Astrocyte (in vitro differentiated cells and primary cell): ENCODE measurements around the gene BFAR. TPM values are rescaled to one million over a fixed set of nuclear protein-coding genes. Genes with fewer than 3 reads are reported as not detected.

Experiments
- DNase-seq: peaks from one replicate; pipeline ENCODE4 v3.0.0-alpha.2; 2010; ENCODE audit warnings: low read depth
- FAIRE-seq: peaks from 2 replicates; lab custom pipeline; 2011; peaks lifted over from hg19 to GRCh38; lab: Jason Lieb, UNC
- H2AFZ ChIP-seq: 2 replicates; pipeline ENCODE4 v1.6.0; 2012; ENCODE audit warnings: low read depth, low read length, inconsistent platforms
- H3K27ac ChIP-seq: 2 replicates; pipeline ENCODE4 v1.5.1; 2011; ENCODE audit warnings: low read depth, low read length, inconsistent platforms
- H3K27me3 ChIP-seq: 2 replicates; pipeline ENCODE4 v1.6.0; 2011; ENCODE audit warnings: low read length, inconsistent platforms; ENCODE audit not compliant: insufficient read depth
- H3K36me3 ChIP-seq: 2 replicates; pipeline ENCODE4 v1.5.1; 2011; ENCODE audit warnings: low read length, inconsistent platforms; ENCODE audit not compliant: insufficient read depth
- H3K4me1 ChIP-seq: 2 replicates; pipeline ENCODE4 v1.5.1; 2011; ENCODE audit warnings: low read length, inconsistent platforms; ENCODE audit not compliant: insufficient read depth
- H3K4me2 ChIP-seq: 2 replicates; pipeline ENCODE4 v1.6.0; 2012; ENCODE audit warnings: low read length, inconsistent platforms
- H3K4me3 ChIP-seq: 2 replicates; pipeline ENCODE4 v1.5.1; 2011; ENCODE audit warnings: low read depth, mild to moderate bottlenecking, low read length, inconsistent platforms; ENCODE audit not compliant: insufficient read depth
- H3K79me2 ChIP-seq: 2 replicates; pipeline ENCODE4 v1.6.0; 2012; ENCODE audit warnings: mild to moderate bottlenecking, low read length, inconsistent platforms; ENCODE audit not compliant: insufficient read depth
- H3K9ac ChIP-seq: 2 replicates; pipeline ENCODE4 v1.6.0; 2012; ENCODE audit warnings: mild to moderate bottlenecking, low read length, inconsistent platforms
- H3K9me3 ChIP-seq: 2 replicates; pipeline ENCODE4 v1.5.1; 2012; ENCODE audit warnings: low read depth, mild to moderate bottlenecking, low read length, inconsistent platforms; ENCODE audit not compliant: insufficient read depth
- H4K20me1 ChIP-seq: 2 replicates; pipeline ENCODE4 v1.6.0; 2012; ENCODE audit warnings: low read length, inconsistent platforms; ENCODE audit not compliant: insufficient read depth
- H3K27ac Mint-ChIP-seq: one replicate; pipeline ENCODE4 v1.8.0; 2021; ENCODE audit warnings: mild to moderate bottlenecking, mixed read lengths; ENCODE audit not compliant: unreplicated experiment
- H3K27me3 Mint-ChIP-seq: one replicate; pipeline ENCODE4 v1.8.0; 2021; ENCODE audit warnings: low read depth, mixed read lengths; ENCODE audit not compliant: unreplicated experiment
- H3K36me3 Mint-ChIP-seq: one replicate; pipeline ENCODE4 v1.8.0; 2021; ENCODE audit warnings: low read depth, mixed read lengths; ENCODE audit not compliant: unreplicated experiment
- H3K4me1 Mint-ChIP-seq: one replicate; pipeline ENCODE4 v1.8.0; 2021; ENCODE audit warnings: low read depth, mixed read lengths; ENCODE audit not compliant: unreplicated experiment
- H3K4me3 Mint-ChIP-seq: one replicate; pipeline ENCODE4 v1.8.0; 2021; ENCODE audit warnings: mild to moderate bottlenecking, moderate library complexity, mixed read lengths; ENCODE audit not compliant: unreplicated experiment
- H3K9me3 Mint-ChIP-seq: one replicate; pipeline ENCODE4 v1.8.0; 2021; ENCODE audit warnings: mild to moderate bottlenecking, mixed read lengths; ENCODE audit not compliant: unreplicated experiment
- EZH2 ChIP-seq: IDR thresholded peaks from 2 replicates; pipeline ENCODE4 v1.6.1; 2012; ENCODE audit warnings: mild to moderate bottlenecking, low read length, inconsistent platforms; ENCODE audit not compliant: insufficient read depth
- total RNA-seq: library from RNA; stranded (reverse); gene quantifications from 2 replicates; pipeline ENCODE4 v1.2.1, GENCODE V29; 2021
- TF ChIP-seq, protein P1 (sequence below): IDR thresholded peaks from 2 replicates; pipeline ENCODE4 v1.5.1; 2011; ENCODE audit warnings: low read depth, mild to moderate bottlenecking, inconsistent platforms, low read length, moderate library complexity; ENCODE audit not compliant: insufficient read depth

BFAR gene
- total RNA-seq, 1 donor from 2014 or later: 93.7 TPM

DNA sequence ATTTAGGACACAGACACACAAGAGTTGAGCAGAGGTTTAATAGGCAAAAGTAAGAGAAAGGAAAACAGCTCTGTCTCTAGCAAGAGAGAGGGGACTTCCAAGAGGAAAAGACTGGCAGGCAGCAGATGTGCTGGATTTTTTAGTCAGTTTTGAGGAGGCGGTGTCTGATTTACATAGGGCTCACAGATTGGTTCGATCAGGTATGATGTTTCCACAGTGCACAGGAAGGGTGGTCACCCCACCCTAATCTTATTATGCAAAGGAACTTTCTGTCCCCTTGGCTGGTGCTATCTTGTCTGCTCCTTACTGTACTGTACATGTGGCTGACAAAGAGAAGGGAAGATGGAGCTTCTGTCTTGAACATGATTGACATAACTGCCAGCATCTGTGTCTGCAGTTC, 25.3 kb downstream of the BFAR start:
- Mint-ChIP-seq H3K27ac (no peak overlapping the region), H3K27me3 (no peaks in the 10 kb centered on the region), H3K9me3 (no peaks in the 10 kb centered on the region), H3K36me3 (peaks cover 10% of the 10 kb centered on the region), H3K4me1 (peaks cover 4% of the 10 kb centered on the region), H3K4me3 (no peak overlapping the region)
- no peak for DNase-seq
- no peaks in the 10 kb centered on the region for H3K4me1 ChIP-seq
- no peak overlapping the region for H3K4me3 ChIP-seq
- H4K20me1 ChIP-seq: no peaks in the 10 kb centered on the region
- no peaks in the 10 kb centered on the region for H3K79me2 ChIP-seq
- H2AFZ ChIP-seq: no peak overlapping the region
- TF ChIP-seq, protein P1, sequence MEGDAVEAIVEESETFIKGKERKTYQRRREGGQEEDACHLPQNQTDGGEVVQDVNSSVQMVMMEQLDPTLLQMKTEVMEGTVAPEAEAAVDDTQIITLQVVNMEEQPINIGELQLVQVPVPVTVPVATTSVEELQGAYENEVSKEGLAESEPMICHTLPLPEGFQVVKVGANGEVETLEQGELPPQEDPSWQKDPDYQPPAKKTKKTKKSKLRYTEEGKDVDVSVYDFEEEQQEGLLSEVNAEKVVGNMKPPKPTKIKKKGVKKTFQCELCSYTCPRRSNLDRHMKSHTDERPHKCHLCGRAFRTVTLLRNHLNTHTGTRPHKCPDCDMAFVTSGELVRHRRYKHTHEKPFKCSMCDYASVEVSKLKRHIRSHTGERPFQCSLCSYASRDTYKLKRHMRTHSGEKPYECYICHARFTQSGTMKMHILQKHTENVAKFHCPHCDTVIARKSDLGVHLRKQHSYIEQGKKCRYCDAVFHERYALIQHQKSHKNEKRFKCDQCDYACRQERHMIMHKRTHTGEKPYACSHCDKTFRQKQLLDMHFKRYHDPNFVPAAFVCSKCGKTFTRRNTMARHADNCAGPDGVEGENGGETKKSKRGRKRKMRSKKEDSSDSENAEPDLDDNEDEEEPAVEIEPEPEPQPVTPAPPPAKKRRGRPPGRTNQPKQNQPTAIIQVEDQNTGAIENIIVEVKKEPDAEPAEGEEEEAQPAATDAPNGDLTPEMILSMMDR: no peak
- TF ChIP-seq EZH2: no peak
- H3K9ac ChIP-seq: no peak overlapping the region
- H3K4me2 ChIP-seq: no peak overlapping the region
- peaks cover 18% of the 10 kb centered on the region for H3K36me3 ChIP-seq
- H3K9me3 ChIP-seq: no peaks in the 10 kb centered on the region
- H3K27me3 ChIP-seq: no peaks in the 10 kb centered on the region
- H3K27ac ChIP-seq: no peak overlapping the region
- FAIRE-seq: no peak

- Histone ChIP-seq H3K9ac (no peak overlapping the region), H3K79me2 (no peaks in the 10 kb centered on the region), H3K9me3 (no peaks in the 10 kb centered on the region), H3K36me3 (peaks cover 35% of the 10 kb centered on the region), H3K27me3 (no peaks in the 10 kb centered on the region), H2AFZ (no peak overlapping the region), H3K4me3 (no peak overlapping the region), H3K27ac (no peak overlapping the region), H3K4me2 (no peak overlapping the region), H4K20me1 (no peaks in the 10 kb centered on the region), H3K4me1 (no peaks in the 10 kb centered on the region)
- Mint-ChIP-seq H3K36me3 (peaks cover 20% of the 10 kb centered on the region), H3K27me3 (no peaks in the 10 kb centered on the region), H3K4me3 (no peak overlapping the region), H3K27ac (no peak overlapping the region), H3K9me3 (no peaks in the 10 kb centered on the region), H3K4me1 (no peaks in the 10 kb centered on the region)
- DNase-seq (no peak), FAIRE-seq (no peak)
- TF ChIP-seq, protein P1: no peak
- TF ChIP-seq EZH2: no peak
Measured at GRCh38 chr16:14667347-14668266, 34.9 kb downstream of the BFAR start.
